H1 (cell line): ENCODE data around the gene ZBTB16. TPM values are rescaled to one million over a fixed set of nuclear protein-coding genes. Genes with fewer than 3 reads are reported as not detected.

Experiments used
- BACH1 ChIP-seq: IDR thresholded peaks from 2 replicates; pipeline ENCODE4 v1.6.1; 2012; ENCODE audit warnings: low read length, improper control_type of control experiment
- CHD1 ChIP-seq: IDR thresholded peaks from 2 replicates; pipeline ENCODE4 v1.6.1; 2012; ENCODE audit warnings: low read depth, low read length, improper control_type of control experiment
- CHD2 ChIP-seq: IDR thresholded peaks from 2 replicates; pipeline ENCODE4 v1.6.1; 2012; ENCODE audit warnings: low read length, improper control_type of control experiment
- KDM1A ChIP-seq: fragments of 200-600, 300-600 bp; sonication (generic); IDR thresholded peaks from 2 replicates; pipeline ENCODE4 v1.7.1; 2016; ENCODE audit warnings: mild to moderate bottlenecking, low read length, borderline replicate concordance
- POLR2A ChIP-seq, 2 experiments: IDR thresholded peaks; 1 replicate in 1 of 2; 2 replicates in 1 of 2; pipeline ENCODE4 v1.6.1; 2011; ENCODE audit warnings: low read depth in 2 of 2, low read length in 2 of 2, mild to moderate bottlenecking in 2 of 2; ENCODE audit errors: control extremely low read depth in 1 of 2
- POU5F1 ChIP-seq: IDR thresholded peaks from 2 replicates; pipeline ENCODE4 v1.6.1; 2011; ENCODE audit warnings: low read depth, mild to moderate bottlenecking, low read length, moderate library complexity
- RFX5 ChIP-seq: IDR thresholded peaks from 2 replicates; pipeline ENCODE4 v1.6.1; 2011; ENCODE audit warnings: low read depth, low read length, improper control_type of control experiment, borderline replicate concordance
- SIX5 ChIP-seq: IDR thresholded peaks from 2 replicates; pipeline ENCODE4 v1.6.1; 2011; ENCODE audit warnings: mild to moderate bottlenecking, low read depth, low read length
- TAF1 ChIP-seq: IDR thresholded peaks from 2 replicates; pipeline ENCODE4 v1.6.1; 2011; ENCODE audit warnings: mild to moderate bottlenecking, low read depth, low read length
- polyA plus RNA-seq, 7 experiments: library from polyadenylated mRNA; depleted of rRNA in 3 of 7; stranded (reverse) in 5 of 7; unstranded in 2 of 7; fragments of >200 nt in 5 of 7; fragments of 200-250 nt in 2 of 7; gene quantifications; 1 replicate in 5 of 7; 2 replicates in 1 of 7; 4 replicates in 1 of 7; pipeline versions ENCODE4 v1.2.1 to v1.2.3, GENCODE V29; 2011 to 2013; ENCODE audit warnings: missing spikeins in 2 of 7, mixed read lengths in 2 of 7
- total RNA-seq: library from RNA; stranded (reverse); fragmentation: NEBNext Ultra II Directional; extraction: Animal tissue kit (Norgen Biotek cat#: 25700); gene quantifications from 2 replicates; pipeline ENCODE4 v1.2.1, GENCODE V29; 2021
- TF ChIP-seq, protein P1 (sequence below): fragments of 300-600 bp; sonication (generic); IDR thresholded peaks from 2 replicates; pipeline ENCODE4 v1.7.1; 2012; ENCODE audit warnings: low read length, moderate library complexity, mild to moderate bottlenecking, inconsistent platforms; ENCODE audit not compliant: insufficient replicate concordance
- TF ChIP-seq, protein P2 (sequence below): IDR thresholded peaks from 2 replicates; pipeline ENCODE4 v1.6.1; 2011; ENCODE audit warnings: low read depth, mild to moderate bottlenecking, low read length; ENCODE audit not compliant: insufficient read depth

The ZBTB16 gene
- total and polyA plus RNA-seq, 2 of the 8 experiments (the other 6 are each of a cell fraction or from before 2014, with no cell fraction given), result 0.12 to 0.61 TPM

DNA sequence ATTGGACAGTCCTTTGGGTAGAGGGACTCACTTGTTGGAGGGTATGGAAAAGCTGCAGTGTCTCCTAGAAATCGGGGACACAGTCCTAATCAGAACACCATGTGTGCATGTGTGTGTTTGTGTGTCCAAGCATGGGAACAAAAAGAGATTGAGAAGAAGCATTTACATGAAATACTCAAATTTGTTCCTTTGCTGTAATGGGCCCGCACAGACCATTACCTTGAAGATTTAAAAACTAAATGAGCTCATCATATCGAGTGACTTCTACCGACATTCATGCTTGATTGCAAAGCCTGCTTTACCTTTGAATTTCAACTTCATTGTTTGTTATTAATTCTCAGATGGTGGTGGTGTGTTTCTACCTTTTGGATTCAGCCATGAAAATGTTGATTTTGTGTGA, 106.9 kb downstream of the ZBTB16 start (continued):
- TF ChIP-seq, protein P1, sequence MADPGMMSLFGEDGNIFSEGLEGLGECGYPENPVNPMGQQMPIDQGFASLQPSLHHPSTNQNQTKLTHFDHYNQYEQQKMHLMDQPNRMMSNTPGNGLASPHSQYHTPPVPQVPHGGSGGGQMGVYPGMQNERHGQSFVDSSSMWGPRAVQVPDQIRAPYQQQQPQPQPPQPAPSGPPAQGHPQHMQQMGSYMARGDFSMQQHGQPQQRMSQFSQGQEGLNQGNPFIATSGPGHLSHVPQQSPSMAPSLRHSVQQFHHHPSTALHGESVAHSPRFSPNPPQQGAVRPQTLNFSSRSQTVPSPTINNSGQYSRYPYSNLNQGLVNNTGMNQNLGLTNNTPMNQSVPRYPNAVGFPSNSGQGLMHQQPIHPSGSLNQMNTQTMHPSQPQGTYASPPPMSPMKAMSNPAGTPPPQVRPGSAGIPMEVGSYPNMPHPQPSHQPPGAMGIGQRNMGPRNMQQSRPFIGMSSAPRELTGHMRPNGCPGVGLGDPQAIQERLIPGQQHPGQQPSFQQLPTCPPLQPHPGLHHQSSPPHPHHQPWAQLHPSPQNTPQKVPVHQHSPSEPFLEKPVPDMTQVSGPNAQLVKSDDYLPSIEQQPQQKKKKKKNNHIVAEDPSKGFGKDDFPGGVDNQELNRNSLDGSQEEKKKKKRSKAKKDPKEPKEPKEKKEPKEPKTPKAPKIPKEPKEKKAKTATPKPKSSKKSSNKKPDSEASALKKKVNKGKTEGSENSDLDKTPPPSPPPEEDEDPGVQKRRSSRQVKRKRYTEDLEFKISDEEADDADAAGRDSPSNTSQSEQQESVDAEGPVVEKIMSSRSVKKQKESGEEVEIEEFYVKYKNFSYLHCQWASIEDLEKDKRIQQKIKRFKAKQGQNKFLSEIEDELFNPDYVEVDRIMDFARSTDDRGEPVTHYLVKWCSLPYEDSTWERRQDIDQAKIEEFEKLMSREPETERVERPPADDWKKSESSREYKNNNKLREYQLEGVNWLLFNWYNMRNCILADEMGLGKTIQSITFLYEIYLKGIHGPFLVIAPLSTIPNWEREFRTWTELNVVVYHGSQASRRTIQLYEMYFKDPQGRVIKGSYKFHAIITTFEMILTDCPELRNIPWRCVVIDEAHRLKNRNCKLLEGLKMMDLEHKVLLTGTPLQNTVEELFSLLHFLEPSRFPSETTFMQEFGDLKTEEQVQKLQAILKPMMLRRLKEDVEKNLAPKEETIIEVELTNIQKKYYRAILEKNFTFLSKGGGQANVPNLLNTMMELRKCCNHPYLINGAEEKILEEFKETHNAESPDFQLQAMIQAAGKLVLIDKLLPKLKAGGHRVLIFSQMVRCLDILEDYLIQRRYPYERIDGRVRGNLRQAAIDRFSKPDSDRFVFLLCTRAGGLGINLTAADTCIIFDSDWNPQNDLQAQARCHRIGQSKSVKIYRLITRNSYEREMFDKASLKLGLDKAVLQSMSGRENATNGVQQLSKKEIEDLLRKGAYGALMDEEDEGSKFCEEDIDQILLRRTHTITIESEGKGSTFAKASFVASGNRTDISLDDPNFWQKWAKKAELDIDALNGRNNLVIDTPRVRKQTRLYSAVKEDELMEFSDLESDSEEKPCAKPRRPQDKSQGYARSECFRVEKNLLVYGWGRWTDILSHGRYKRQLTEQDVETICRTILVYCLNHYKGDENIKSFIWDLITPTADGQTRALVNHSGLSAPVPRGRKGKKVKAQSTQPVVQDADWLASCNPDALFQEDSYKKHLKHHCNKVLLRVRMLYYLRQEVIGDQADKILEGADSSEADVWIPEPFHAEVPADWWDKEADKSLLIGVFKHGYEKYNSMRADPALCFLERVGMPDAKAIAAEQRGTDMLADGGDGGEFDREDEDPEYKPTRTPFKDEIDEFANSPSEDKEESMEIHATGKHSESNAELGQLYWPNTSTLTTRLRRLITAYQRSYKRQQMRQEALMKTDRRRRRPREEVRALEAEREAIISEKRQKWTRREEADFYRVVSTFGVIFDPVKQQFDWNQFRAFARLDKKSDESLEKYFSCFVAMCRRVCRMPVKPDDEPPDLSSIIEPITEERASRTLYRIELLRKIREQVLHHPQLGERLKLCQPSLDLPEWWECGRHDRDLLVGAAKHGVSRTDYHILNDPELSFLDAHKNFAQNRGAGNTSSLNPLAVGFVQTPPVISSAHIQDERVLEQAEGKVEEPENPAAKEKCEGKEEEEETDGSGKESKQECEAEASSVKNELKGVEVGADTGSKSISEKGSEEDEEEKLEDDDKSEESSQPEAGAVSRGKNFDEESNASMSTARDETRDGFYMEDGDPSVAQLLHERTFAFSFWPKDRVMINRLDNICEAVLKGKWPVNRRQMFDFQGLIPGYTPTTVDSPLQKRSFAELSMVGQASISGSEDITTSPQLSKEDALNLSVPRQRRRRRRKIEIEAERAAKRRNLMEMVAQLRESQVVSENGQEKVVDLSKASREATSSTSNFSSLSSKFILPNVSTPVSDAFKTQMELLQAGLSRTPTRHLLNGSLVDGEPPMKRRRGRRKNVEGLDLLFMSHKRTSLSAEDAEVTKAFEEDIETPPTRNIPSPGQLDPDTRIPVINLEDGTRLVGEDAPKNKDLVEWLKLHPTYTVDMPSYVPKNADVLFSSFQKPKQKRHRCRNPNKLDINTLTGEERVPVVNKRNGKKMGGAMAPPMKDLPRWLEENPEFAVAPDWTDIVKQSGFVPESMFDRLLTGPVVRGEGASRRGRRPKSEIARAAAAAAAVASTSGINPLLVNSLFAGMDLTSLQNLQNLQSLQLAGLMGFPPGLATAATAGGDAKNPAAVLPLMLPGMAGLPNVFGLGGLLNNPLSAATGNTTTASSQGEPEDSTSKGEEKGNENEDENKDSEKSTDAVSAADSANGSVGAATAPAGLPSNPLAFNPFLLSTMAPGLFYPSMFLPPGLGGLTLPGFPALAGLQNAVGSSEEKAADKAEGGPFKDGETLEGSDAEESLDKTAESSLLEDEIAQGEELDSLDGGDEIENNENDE, result no peak
- TF ChIP-seq, protein P2, sequence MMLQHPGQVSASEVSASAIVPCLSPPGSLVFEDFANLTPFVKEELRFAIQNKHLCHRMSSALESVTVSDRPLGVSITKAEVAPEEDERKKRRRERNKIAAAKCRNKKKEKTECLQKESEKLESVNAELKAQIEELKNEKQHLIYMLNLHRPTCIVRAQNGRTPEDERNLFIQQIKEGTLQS, result no peak
- no peak for TF ChIP-seq CHD2
- no peak for TF ChIP-seq POLR2A (IDR thresholded peaks at IDR 0.05; ENCODE audit: control extremely low read depth in 1 of 2, low read depth in 2 of 2, low read length in 2 of 2)
- no peak for TF ChIP-seq KDM1A
- no peak for TF ChIP-seq SIX5
- no peak for TF ChIP-seq RFX5
- TF ChIP-seq POU5F1, result no peak
- no peak for TF ChIP-seq BACH1
- TF ChIP-seq CHD1, result no peak
- TF ChIP-seq TAF1, result no peak
- TF ChIP-seq, all 59 proteins: peak for 0
